HG03558 (cell line): ENCODE measurements around the gene VAMP7.
"Not testable (repeated sequence)": the region's sequence is repeated elsewhere in the genome, so short reads cannot be mapped to it uniquely, and the experiment has no call there.

ENCODE experiments used
- ATAC-seq: cut with Tn5 transposase; IDR thresholded peaks from one replicate; pipeline ENCODE4 v1.9.1; 2021; ENCODE audit warnings: moderate number of reproducible peaks; ENCODE audit not compliant: unreplicated experiment; ENCODE audit errors: extremely low read depth

VAMP7 gene

DNA sequence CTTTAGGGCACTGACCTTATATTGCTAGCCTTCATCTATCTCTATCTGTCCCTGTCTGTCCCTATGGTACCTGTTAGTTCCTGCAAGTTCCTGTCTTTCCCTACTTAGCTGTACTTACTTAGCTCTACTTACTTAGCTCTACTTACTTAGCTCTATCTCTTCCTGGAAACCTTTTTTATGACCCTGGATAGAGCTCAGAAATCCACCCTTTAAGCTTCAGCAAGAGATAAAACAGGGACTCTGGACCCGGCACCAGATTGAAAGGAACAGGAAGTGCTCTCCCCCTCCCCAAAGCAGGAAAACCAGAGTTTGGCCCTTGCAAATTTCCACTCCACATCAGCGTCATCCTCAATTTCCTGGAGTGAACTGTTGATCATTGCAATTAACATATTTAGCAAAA is 104.1 kb downstream of the VAMP7 start:
- ATAC-seq: no peak

DNA sequence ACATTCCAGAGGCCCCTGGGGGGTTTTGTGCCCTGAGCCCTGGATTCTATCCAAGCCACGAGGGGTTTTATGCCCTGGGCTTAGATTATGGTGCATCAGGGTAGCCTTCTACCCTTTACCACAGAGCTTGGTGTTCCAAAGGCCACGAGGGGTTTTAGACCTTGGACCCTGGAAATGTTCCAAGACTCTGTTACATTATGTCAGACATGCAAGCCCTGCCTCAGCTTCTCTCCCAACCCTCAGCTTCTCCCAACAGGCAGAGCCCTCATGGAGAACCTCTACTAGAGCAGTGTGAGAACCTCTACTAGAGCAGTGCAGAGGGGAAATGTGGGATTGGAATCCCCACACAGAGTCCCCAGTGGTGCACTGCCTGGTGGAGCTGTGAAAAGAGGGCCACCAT is 105.8 kb downstream of the VAMP7 start:
- not testable (repeated sequence) for ATAC-seq

DNA sequence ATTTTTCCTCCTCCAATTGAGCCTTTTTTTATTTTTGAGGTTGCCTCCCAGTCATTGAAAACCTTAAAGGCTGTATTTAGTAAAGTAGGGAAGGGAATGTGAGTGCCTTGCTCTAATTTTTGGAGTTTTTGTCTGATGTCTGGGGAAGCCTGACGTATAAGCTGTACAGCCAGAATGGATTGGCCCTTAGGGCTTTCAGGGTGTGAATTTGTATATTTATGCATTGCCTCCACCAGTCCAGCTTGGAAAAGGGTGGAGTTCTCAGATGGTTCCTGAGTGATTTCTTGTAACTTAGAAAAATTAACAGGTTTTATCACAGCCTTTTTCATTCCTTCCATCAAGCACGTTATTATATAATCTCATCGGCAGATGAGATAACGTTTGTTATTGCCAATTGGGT is 107.7 kb downstream of the VAMP7 start:
- no peak for ATAC-seq
